AG04450 (cell line): ENCODE results near the gene ETV5. TPM values are rescaled to one million over a fixed set of nuclear protein-coding genes. Genes with fewer than 3 reads are reported as not detected.

Source experiments
- CTCF ChIA-PET: fragments of 300-600, 350-600 bp; formaldehyde crosslinking; extraction: SDS; loops from one replicate; lab custom pipeline; 2022; ENCODE audit warnings: antibody characterized with exemption, inconsistent platforms; lab: Charles Lee
- POLR2A ChIA-PET: fragments of 350-600 bp; formaldehyde crosslinking; extraction: SDS; loops from one replicate; lab custom pipeline; 2021; ENCODE audit warnings: antibody characterized with exemption, inconsistent platforms; lab: Yijun Ruan, JAX
- DNase-seq: peaks from one replicate; pipeline ENCODE4 v3.0.0-alpha.2; 2011; ENCODE audit warnings: low read depth, low spot score
- H3K27ac ChIP-seq: one replicate; pipeline ENCODE4 v1.5.1; 2012; ENCODE audit warnings: low read depth, low read length, control low read depth
- H3K27me3 ChIP-seq: one replicate; pipeline ENCODE4 v1.6.0; 2012; ENCODE audit warnings: low read length; ENCODE audit not compliant: control insufficient read depth, insufficient read depth
- H3K4me3 ChIP-seq: 2 replicates; pipeline ENCODE4 v1.5.1; 2011; ENCODE audit warnings: mild to moderate bottlenecking, low read depth, low read length, control low read depth
- H3K9me3 ChIP-seq: 2 replicates; pipeline ENCODE4 v1.5.1; 2012; ENCODE audit warnings: low read length; ENCODE audit not compliant: control insufficient read depth, insufficient read depth
- CTCF ChIP-seq: IDR thresholded peaks from 2 replicates; pipeline ENCODE4 v1.5.1; 2011; ENCODE audit warnings: low read depth, low read length, control low read depth, inconsistent platforms
- polyA plus RNA-seq: library from polyadenylated mRNA; depleted of rRNA; stranded (reverse); fragments of >200 nt; gene quantifications from 2 replicates; pipeline ENCODE4 v1.2.3, GENCODE V29; 2011

The ETV5 gene
- polyA plus RNA-seq, 1 experiment, result 33.7 TPM

GRCh38 chr3:186099178-186099577, 9.7 kb downstream of the ETV5 start:
- Histone ChIP-seq H3K27ac (no peak overlapping the region), H3K4me3 (no peak overlapping the region), H3K27me3 (no peaks in the 10 kb centered on the region), H3K9me3 (no peaks in the 10 kb centered on the region)
- TF ChIP-seq CTCF, result no peak
- ChIA-PET CTCF (interaction anchor here (0.6 to 1.7 kb wide), 3 partner anchors 116 to 160 kb away, joined by 4 to 12 read pairs (median 7); no protein-coding TSS in a partner anchor), POLR2A (interaction anchor here (0.6 to 1.8 kb wide), 2 partner anchors 10 to 725 kb away, joined by 3 to 4 read pairs; partner anchors contain the start of gene ETV5)
- peak; percentile 45 for DNase-seq

DNA sequence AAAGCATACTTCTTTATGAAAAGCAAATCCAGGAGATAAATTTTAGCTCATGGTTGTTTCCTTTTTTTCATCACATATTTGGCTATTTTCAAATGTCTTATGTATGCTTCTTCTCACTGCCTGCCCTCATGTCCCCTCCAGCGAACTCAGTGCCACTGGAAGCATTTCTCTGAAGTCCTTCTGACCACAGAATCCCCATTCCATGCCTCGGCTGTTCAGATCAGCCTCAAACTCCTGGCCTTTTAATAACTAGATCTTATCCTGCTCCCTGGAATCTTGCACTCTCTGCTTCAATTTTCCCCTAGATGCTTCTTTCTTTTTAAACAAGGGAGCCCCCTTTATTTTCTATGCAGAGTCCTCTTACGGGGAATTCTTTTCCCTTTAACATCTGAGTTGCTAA, 10.1 kb downstream of the ETV5 start:
- H3K4me3 ChIP-seq, result no peak overlapping the region
- no peaks in the 10 kb centered on the region for H3K9me3 ChIP-seq
- H3K27ac ChIP-seq, result no peak overlapping the region
- no peak for TF ChIP-seq CTCF
- ChIA-PET CTCF (interaction anchor here (1.3 to 1.7 kb wide), 3 partner anchors 11 to 161 kb away, joined by 3 to 7 read pairs (median 4); no protein-coding TSS in a partner anchor), POLR2A (interaction anchor here (0.6 to 1.8 kb wide), 3 partner anchors 9 to 725 kb away, joined by 3 to 4 read pairs (median 4); partner anchors contain the start of gene ETV5)
- H3K27me3 ChIP-seq, result no peaks in the 10 kb centered on the region
- no peak for DNase-seq

DNA sequence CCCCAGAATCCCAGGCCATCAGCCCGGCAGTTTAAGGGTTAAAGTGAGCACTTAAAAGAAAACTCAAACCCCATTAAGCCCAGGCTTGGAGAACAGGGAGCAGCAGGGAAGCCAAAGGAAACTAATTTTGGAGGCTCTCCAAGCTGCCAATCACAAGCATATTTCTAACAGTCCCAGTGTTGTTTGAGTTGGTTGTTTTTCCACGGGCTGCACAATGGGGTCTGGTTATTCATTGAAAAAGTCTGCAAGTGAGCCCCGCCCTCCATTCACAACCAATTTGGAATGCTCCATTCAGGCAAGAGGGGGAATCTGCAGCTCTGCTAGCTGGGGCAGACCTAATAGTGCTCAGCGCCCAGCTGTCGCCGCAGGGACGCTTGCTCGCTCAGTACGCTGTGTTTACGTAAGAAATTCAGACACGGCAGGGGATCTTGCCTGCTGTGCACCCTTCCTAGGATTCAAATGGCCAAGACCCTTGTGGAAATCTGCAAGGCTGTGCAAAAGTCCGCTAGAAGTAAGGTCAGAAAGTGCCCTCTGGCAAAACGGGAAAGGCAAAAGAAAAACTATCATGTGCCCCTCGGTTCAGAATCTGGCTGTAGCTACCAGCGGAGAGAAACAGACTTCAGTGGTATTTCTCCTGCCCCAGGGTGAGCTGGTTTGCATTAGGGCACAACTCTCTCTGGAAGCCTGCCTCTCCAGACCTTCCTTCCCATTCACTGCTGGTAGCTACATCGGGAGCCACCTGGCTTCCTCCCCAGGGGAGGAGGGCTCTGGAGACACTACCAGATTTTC, 11.0 kb downstream of the ETV5 start:
- CTCF ChIA-PET, result interaction anchor here (0.7 to 1.7 kb wide), 6 partner anchors 10 to 519 kb away, joined by 3 to 7 read pairs (median 3); no protein-coding TSS in a partner anchor
- no peak for DNase-seq

DNA sequence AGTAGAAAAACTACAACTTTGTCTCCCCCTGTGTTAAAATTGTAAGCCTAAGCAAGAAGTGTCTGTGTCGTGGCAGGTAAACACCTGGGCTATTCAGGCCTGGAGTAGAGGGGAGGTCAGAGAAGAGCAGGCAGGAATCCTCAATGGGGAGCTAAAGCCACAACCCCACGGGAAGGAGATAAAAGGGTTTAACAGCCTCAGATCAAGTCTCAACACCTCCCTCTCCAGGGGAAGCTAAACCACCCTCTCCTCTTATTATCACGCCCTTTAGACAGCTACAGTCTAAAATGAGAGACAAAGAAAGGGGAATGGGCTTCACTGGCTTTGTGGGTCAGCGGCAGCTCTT, 11.6 kb downstream of the ETV5 start:
- Histone ChIP-seq H3K27me3 (no peaks in the 10 kb centered on the region), H3K27ac (no peak overlapping the region), H3K4me3 (no peak overlapping the region), H3K9me3 (no peaks in the 10 kb centered on the region)
- TF ChIP-seq CTCF, result no peak
- ChIA-PET POLR2A (interaction anchor here (1.4 kb wide), 1 partner anchor 102 kb away, joined by 3 read pairs; no protein-coding TSS in a partner anchor), CTCF (interaction anchor here (0.9 to 1.3 kb wide), 3 partner anchors 10 to 520 kb away, joined by 3 read pairs; no protein-coding TSS in a partner anchor)
- DNase-seq, result no peak

More for the DNA sequence above, 11.0 kb downstream of the ETV5 start:
- Histone ChIP-seq H3K27ac (no peak overlapping the region), H3K4me3 (peak overlapping the region; percentile 49), H3K27me3 (no peaks in the 10 kb centered on the region), H3K9me3 (no peaks in the 10 kb centered on the region)
- TF ChIP-seq CTCF, result no peak
- POLR2A ChIA-PET, result interaction anchor here (0.6 to 1.8 kb wide), 3 partner anchors 10 to 103 kb away, joined by 3 to 4 read pairs (median 4); partner anchors contain the start of gene ETV5
